Activated T-helper 1 cell treated with anti-CD3 and anti-CD28 coated beads, Interleukin-12 subunit alpha, Interleukin-12 subunit beta, Interleukin-2, Interleukin-4 antibody, amounts not matched to agents 30 ng/mL and 10 ng/mL and 1 ng/mL, durations not matched to agents 14 hours and 24 hours and 36 hours (primary cell): ENCODE results near the gene EFNA2. TPM values are rescaled to one million over a fixed set of nuclear protein-coding genes. Genes with fewer than 3 reads are reported as not detected.

Source experiments
- DNase-seq: peaks from one replicate; pipeline ENCODE4 v3.0.0; 2021; ENCODE audit warnings: low spot score
- H3K27ac Mint-ChIP-seq: one replicate; pipeline ENCODE4 v1.8.0; 2021; ENCODE audit warnings: mild to moderate bottlenecking, mixed read lengths
- H3K27me3 Mint-ChIP-seq: one replicate; pipeline ENCODE4 v1.8.0; 2022; ENCODE audit warnings: mild to moderate bottlenecking, moderate library complexity, mixed read lengths; ENCODE audit not compliant: insufficient read depth
- H3K36me3 Mint-ChIP-seq: one replicate; pipeline ENCODE4 v1.8.0; 2021; ENCODE audit warnings: low read depth, mixed read lengths
- H3K4me1 Mint-ChIP-seq: one replicate; pipeline ENCODE4 v1.8.0; 2021; ENCODE audit warnings: low read depth, mixed read lengths
- H3K4me3 Mint-ChIP-seq: one replicate; pipeline ENCODE4 v1.8.0; 2021; ENCODE audit warnings: mild to moderate bottlenecking, moderate library complexity, mixed read lengths
- H3K9me3 Mint-ChIP-seq: one replicate; pipeline ENCODE4 v1.8.0; 2021; ENCODE audit warnings: mixed read lengths
- intact Hi-C: fragments of 100-400 bp; cut with micrococcal nuclease; formaldehyde crosslinking; loops from one replicate; pipeline ENCODE4 v1.15.1; 2024
- total RNA-seq: library from RNA; stranded (reverse); gene quantifications from 2 replicates; pipeline ENCODE4 v1.2.3, GENCODE V29; 2022

The EFNA2 gene
- total RNA-seq, 1 donor from 2014 or later: not detected

- DNase-seq: no peak
- Mint-ChIP-seq H3K9me3 (no peaks in the 10 kb centered on the region), H3K4me3 (no peak overlapping the region), H3K36me3 (no peaks in the 10 kb centered on the region), H3K4me1 (no peaks in the 10 kb centered on the region), H3K27ac (no peak overlapping the region), H3K27me3 (peaks cover 22% of the 10 kb centered on the region)
- intact Hi-C loops: no loop called here
These were observed 3.4 kb downstream of the EFNA2 start for GRCh38 chr19:1288833-1289685.

GRCh38 chr19:1289686-1290025 lies 4.0 kb downstream of the EFNA2 start:
- intact Hi-C loops: no loop called here
- no peak for DNase-seq
- Mint-ChIP-seq H3K36me3 (no peaks in the 10 kb centered on the region), H3K27ac (no peak overlapping the region), H3K4me3 (no peak overlapping the region), H3K27me3 (peaks cover 16% of the 10 kb centered on the region), H3K9me3 (no peaks in the 10 kb centered on the region), H3K4me1 (no peaks in the 10 kb centered on the region)

- no peak overlapping the region for H3K4me3 Mint-ChIP-seq
- peaks cover 11% of the 10 kb centered on the region for H3K27me3 Mint-ChIP-seq
- no peaks in the 10 kb centered on the region for H3K9me3 Mint-ChIP-seq
- H3K27ac Mint-ChIP-seq: no peak overlapping the region
- H3K36me3 Mint-ChIP-seq: no peaks in the 10 kb centered on the region
- H3K4me1 Mint-ChIP-seq: no peaks in the 10 kb centered on the region
- no peak for DNase-seq
- intact Hi-C loops: no loop called here
These were observed 4.6 kb downstream of the EFNA2 start for GRCh38 chr19:1290196-1290702.

GRCh38 chr19:1290703-1291651 lies 5.3 kb downstream of the EFNA2 start:
- Mint-ChIP-seq H3K27me3 (peaks cover 11% of the 10 kb centered on the region), H3K36me3 (no peaks in the 10 kb centered on the region), H3K4me1 (no peaks in the 10 kb centered on the region), H3K27ac (no peak overlapping the region), H3K4me3 (no peak overlapping the region), H3K9me3 (no peaks in the 10 kb centered on the region)
- DNase-seq: no peak
- intact Hi-C loops: no loop called here

GRCh38 chr19:1291761-1292418 lies 6.2 kb downstream of the EFNA2 start:
- Mint-ChIP-seq H3K4me1 (no peaks in the 10 kb centered on the region), H3K9me3 (no peaks in the 10 kb centered on the region), H3K4me3 (no peak overlapping the region), H3K36me3 (no peaks in the 10 kb centered on the region), H3K27me3 (peaks cover 8% of the 10 kb centered on the region), H3K27ac (no peak overlapping the region)
- DNase-seq: no peak
- intact Hi-C loops: no loop called here

- DNase-seq: no peak
- Mint-ChIP-seq H3K27ac (no peak overlapping the region), H3K4me3 (no peak overlapping the region), H3K4me1 (no peaks in the 10 kb centered on the region), H3K9me3 (no peaks in the 10 kb centered on the region), H3K36me3 (no peaks in the 10 kb centered on the region), H3K27me3 (peaks cover 8% of the 10 kb centered on the region)
- intact Hi-C loops: no loop called here
These were observed 6.9 kb downstream of the EFNA2 start for GRCh38 chr19:1292419-1293151.

GRCh38 chr19:1293782-1294604 lies 8.3 kb downstream of the EFNA2 start:
- no peak for DNase-seq
- intact Hi-C loops: no loop called here
- Mint-ChIP-seq H3K4me1 (no peaks in the 10 kb centered on the region), H3K36me3 (no peaks in the 10 kb centered on the region), H3K4me3 (no peak overlapping the region), H3K9me3 (no peaks in the 10 kb centered on the region), H3K27ac (no peak overlapping the region), H3K27me3 (peaks cover 6% of the 10 kb centered on the region)

GRCh38 chr19:1294688-1295087 lies 9.0 kb downstream of the EFNA2 start:
- H3K27me3 Mint-ChIP-seq: peaks cover 6% of the 10 kb centered on the region
- no peaks in the 10 kb centered on the region for H3K4me1 Mint-ChIP-seq
- no peaks in the 10 kb centered on the region for H3K9me3 Mint-ChIP-seq
- intact Hi-C loops: no loop called here
- no peaks in the 10 kb centered on the region for H3K36me3 Mint-ChIP-seq
- H3K27ac Mint-ChIP-seq: no peak overlapping the region
- DNase-seq: no peak
- no peak overlapping the region for H3K4me3 Mint-ChIP-seq

GRCh38 chr19:1295169-1296012 lies 9.7 kb downstream of the EFNA2 start:
- intact Hi-C loops: no loop called here
- Mint-ChIP-seq H3K36me3 (no peaks in the 10 kb centered on the region), H3K4me1 (no peaks in the 10 kb centered on the region), H3K4me3 (no peak overlapping the region), H3K27ac (no peak overlapping the region), H3K9me3 (no peaks in the 10 kb centered on the region), H3K27me3 (peaks cover 6% of the 10 kb centered on the region)
- no peak for DNase-seq

DNA sequence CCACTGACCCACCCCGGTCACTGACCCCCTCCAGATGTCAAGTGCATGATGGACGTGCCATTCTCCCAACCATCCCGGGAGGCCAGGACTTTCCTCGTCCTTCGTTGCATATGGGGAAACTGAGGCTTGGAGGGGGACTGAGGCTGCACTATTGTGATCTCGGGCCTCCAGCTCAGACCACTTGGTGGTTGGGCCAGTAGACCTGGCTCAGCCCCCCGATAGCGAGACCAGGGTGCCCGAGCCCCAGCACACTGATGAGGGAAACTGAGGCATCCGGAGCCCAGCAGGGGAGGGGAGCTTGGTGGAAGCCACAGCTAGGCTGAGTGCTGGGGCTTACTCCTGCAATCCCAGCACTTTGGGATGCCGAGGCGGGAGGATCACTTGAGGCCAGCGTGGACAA lies 10.4 kb downstream of the EFNA2 start:
- intact Hi-C loops: no loop called here
- Mint-ChIP-seq H3K36me3 (no peaks in the 10 kb centered on the region), H3K27ac (no peak overlapping the region), H3K27me3 (peaks cover 6% of the 10 kb centered on the region), H3K4me1 (no peaks in the 10 kb centered on the region), H3K4me3 (no peak overlapping the region), H3K9me3 (no peaks in the 10 kb centered on the region)
- DNase-seq: no peak

GRCh38 chr19:1296575-1297271 lies 11.1 kb downstream of the EFNA2 start:
- H3K36me3 Mint-ChIP-seq: no peaks in the 10 kb centered on the region
- no peaks in the 10 kb centered on the region for H3K4me1 Mint-ChIP-seq
- H3K27ac Mint-ChIP-seq: no peak overlapping the region
- no peaks in the 10 kb centered on the region for H3K9me3 Mint-ChIP-seq
- no peak overlapping the region for H3K4me3 Mint-ChIP-seq
- intact Hi-C loops: no loop called here
- peaks cover 6% of the 10 kb centered on the region for H3K27me3 Mint-ChIP-seq
- no peak for DNase-seq
